Activated CD8-positive, alpha-beta memory T cell treated with anti-CD3 and anti-CD28 coated beads, Interleukin-2, amount 10 ng/mL, durations not matched to agents 7 days and 5 days (primary cell): ENCODE results near the gene HID1. TPM values are rescaled to one million over a fixed set of nuclear protein-coding genes. Genes with fewer than 3 reads are reported as not detected.

Source experiments
- ATAC-seq: fragments of 150-1000 bp; cut with Tn5 transposase; one replicate; pipeline ENCODE4 v1.10.0; 2021; ENCODE audit warnings: moderate library complexity
- CTCF ChIA-PET: fragments of 350-600 bp; sonication (Branson Sonifier 250); formaldehyde crosslinking; loops from one replicate; lab custom pipeline; 2021; ENCODE audit warnings: antibody characterized with exemption; lab: Charles Lee
- DNase-seq: peaks from one replicate; pipeline ENCODE4 v3.0.0-alpha.2; 2020
- H3K27ac Mint-ChIP-seq: one replicate; pipeline ENCODE4 v1.8.0; 2021; ENCODE audit warnings: mild to moderate bottlenecking, mixed read lengths
- H3K27me3 Mint-ChIP-seq: one replicate; pipeline ENCODE4 v1.8.0; 2021; ENCODE audit warnings: mixed read lengths
- H3K36me3 Mint-ChIP-seq: one replicate; pipeline ENCODE4 v1.8.0; 2021; ENCODE audit warnings: mild to moderate bottlenecking, mixed read lengths
- H3K4me1 Mint-ChIP-seq: one replicate; pipeline ENCODE4 v1.8.0; 2021; ENCODE audit warnings: mixed read lengths
- H3K4me3 Mint-ChIP-seq: one replicate; pipeline ENCODE4 v1.8.0; 2021; ENCODE audit warnings: mild to moderate bottlenecking, moderate library complexity, mixed read lengths
- H3K9me3 Mint-ChIP-seq: one replicate; pipeline ENCODE4 v1.8.0; 2022; ENCODE audit warnings: low read depth, mixed read lengths
- total RNA-seq, 2 experiments: library from RNA; stranded (reverse); gene quantifications; one replicate each; pipeline ENCODE4 v1.2.3, GENCODE V29; 2021

HID1 gene, protein sequence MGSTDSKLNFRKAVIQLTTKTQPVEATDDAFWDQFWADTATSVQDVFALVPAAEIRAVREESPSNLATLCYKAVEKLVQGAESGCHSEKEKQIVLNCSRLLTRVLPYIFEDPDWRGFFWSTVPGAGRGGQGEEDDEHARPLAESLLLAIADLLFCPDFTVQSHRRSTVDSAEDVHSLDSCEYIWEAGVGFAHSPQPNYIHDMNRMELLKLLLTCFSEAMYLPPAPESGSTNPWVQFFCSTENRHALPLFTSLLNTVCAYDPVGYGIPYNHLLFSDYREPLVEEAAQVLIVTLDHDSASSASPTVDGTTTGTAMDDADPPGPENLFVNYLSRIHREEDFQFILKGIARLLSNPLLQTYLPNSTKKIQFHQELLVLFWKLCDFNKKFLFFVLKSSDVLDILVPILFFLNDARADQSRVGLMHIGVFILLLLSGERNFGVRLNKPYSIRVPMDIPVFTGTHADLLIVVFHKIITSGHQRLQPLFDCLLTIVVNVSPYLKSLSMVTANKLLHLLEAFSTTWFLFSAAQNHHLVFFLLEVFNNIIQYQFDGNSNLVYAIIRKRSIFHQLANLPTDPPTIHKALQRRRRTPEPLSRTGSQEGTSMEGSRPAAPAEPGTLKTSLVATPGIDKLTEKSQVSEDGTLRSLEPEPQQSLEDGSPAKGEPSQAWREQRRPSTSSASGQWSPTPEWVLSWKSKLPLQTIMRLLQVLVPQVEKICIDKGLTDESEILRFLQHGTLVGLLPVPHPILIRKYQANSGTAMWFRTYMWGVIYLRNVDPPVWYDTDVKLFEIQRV
- not detected for total RNA-seq

DNA sequence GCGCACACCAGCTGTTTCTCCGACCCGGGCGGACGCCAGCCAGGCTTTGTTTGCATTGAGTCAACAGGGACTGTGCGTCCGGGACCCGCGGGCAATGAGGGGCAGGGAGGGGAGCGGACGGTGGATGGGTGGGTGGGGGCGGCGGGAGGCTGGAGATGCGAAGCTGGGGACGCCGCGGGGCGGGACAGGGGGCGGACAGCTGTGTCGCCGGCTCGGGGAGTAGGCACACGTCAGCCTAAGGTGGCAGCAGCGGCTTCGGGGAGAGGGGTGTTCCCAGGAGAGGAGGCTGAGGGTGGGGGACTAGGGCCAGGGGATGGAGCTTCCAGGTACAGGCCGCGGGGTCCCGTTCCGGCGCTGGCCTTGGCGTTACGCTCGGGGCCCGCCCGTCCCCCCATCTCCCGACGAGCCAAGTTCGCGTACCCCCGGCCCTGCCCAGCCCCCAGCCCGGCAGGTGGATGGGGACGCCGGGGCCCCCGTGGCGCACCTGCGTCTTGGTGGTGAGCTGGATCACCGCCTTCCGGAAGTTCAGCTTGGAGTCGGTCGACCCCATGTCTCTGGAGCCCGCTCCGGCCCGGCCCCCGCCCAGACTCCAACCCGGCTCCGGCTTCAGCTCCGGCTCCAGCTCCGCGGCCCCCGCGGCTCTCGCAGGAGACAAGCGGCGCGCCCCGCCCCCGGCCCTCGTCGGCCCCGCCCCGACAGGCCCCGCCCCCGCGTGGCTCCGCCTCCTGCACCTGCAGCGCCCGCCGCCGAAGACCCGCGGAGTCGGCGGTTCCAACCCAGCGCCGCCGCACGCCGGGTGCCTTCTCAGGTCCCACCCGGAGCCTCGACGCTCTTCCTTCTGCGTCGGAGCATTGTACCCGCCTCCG lies at the start of gene HID1:
TSS of gene HID1 (minus strand) at position 653 of the 866 bp plus-strand sequence. CDS start at position 550, 103 bp downstream.
- no peaks in the 10 kb centered on the region for H3K36me3 Mint-ChIP-seq
- DNase-seq = peak; percentile 75
- H3K27me3 Mint-ChIP-seq = peaks cover 36% of the 10 kb centered on the region
- no peaks in the 10 kb centered on the region for H3K9me3 Mint-ChIP-seq
- ATAC-seq = peak; percentile 93
- H3K27ac Mint-ChIP-seq = no peak within 1 kb of the TSS
- CTCF ChIA-PET = interaction anchor here (0.8 to 8.8 kb wide), 7 partner anchors 10 to 440 kb away, joined by 3 to 80 read pairs (median 5); partner anchors contain the start of gene MRPL58
- peak within 1 kb of the TSS; percentile 60 for H3K4me3 Mint-ChIP-seq
- peaks cover 6% of the 10 kb centered on the region for H3K4me1 Mint-ChIP-seq

DNA sequence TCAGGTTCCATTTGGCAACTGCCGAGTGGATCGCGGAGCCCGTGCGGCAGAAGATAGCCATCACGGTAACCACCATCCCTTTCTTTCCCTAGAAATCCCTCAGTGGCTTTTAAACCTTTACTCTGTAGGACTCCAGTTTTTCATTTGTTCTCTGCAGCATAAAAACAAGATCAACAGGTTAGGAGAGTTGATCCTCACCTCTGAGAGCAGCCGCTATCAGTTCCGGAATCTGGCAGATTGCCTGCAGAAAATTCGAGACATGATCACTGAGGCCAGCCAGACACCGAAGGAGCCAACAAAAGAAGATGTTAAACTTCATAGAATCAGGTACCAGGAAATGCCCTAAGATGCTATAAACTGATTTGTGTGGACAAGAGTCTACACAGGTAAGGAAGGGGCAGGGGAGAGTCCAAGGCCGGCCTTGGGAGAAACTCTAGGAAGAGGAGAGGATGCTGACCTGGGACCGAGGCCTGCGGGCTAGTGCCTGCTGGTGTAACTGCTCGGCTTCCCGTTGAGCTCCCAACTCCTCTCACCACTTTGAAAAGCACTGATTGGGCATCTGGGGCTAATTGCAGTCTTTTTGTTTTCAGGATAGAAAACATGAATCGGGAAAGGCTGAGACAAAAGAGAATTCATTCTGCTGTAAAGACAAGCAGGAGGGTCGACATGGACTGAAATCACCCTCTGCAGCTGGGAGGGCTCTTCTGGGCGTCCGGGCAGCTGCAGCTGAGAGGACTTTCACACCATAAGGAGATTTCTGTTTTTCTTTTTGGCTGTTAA lies 48.0 kb upstream of the HID1 start:
- no peak for ATAC-seq
- DNase-seq = no peak
- Mint-ChIP-seq H3K4me1 (peaks cover 20% of the 10 kb centered on the region), H3K27me3 (no peaks in the 10 kb centered on the region), H3K27ac (no peak overlapping the region), H3K9me3 (no peaks in the 10 kb centered on the region), H3K4me3 (no peak overlapping the region), H3K36me3 (peaks cover 49% of the 10 kb centered on the region)
- CTCF ChIA-PET = no interaction called here

DNA sequence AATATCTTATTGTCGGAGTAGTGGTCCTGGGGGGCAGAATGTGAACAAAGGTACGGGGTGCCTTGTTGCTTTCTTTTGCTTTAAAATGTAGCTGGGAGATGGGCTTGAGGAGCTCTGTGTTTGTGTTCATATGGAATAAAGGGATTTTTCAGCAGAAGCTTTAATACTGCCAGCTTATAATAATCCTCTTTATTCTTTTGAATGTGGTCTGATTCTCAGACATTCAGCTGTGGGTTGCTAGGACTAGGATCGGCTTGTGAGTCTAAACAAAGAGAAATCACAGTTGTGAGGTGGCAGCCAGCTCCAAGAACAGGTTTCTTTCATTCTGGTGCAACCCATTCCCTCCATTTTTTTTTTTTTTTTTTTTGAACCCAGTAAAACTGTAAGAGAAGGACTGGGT lies 47.2 kb upstream of the HID1 start:
- H3K9me3 Mint-ChIP-seq = no peaks in the 10 kb centered on the region

DNA sequence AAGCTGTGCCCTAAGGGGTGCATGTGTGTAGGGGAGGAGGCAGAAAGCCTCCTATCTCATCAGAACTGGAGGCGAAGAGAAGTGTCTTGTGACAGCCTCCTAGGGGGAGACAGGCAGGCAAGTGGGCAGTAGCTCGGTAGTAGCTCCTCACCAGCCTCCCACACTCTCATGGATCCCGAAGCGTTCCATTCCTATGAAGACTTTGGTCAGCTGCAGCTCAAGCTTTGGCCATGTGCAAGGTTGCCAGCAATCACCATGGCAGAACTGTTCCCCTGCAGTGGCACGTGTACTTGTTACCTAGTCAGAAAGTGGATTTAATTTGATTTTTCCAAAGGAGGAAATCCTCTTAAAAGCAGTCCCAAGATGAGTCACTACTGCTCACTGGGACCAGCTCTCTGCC lies 46.6 kb upstream of the HID1 start:
- H3K36me3 Mint-ChIP-seq = peaks cover 41% of the 10 kb centered on the region
- CTCF ChIA-PET = interaction anchor here (0.6 to 1.7 kb wide), 4 partner anchors 12 to 43 kb away, joined by 3 to 5 read pairs (median 3); no protein-coding TSS in a partner anchor
- peaks cover 14% of the 10 kb centered on the region for H3K4me1 Mint-ChIP-seq

More for the DNA sequence above, 47.2 kb upstream of the HID1 start:
- ATAC-seq (no peak), DNase-seq (no peak)
- no peaks in the 10 kb centered on the region for H3K27me3 Mint-ChIP-seq
- peaks cover 45% of the 10 kb centered on the region for H3K36me3 Mint-ChIP-seq
- CTCF ChIA-PET = interaction anchor here (1.2 to 1.7 kb wide), 3 partner anchors 12 to 43 kb away, joined by 3 to 5 read pairs (median 3); no protein-coding TSS in a partner anchor
- peaks cover 16% of the 10 kb centered on the region for H3K4me1 Mint-ChIP-seq
- no peak overlapping the region for H3K4me3 Mint-ChIP-seq
- H3K27ac Mint-ChIP-seq = no peak overlapping the region

GRCh38 chr17:75013092-75013559 lies 40.6 kb upstream of the HID1 start:
- peak overlapping the region; percentile 93 for H3K27ac Mint-ChIP-seq
- peak overlapping the region; percentile 95 for H3K4me3 Mint-ChIP-seq
- ATAC-seq (no peak), DNase-seq (no peak)
- peaks cover 24% of the 10 kb centered on the region for H3K4me1 Mint-ChIP-seq
- peaks cover 11% of the 10 kb centered on the region for H3K36me3 Mint-ChIP-seq
- no peaks in the 10 kb centered on the region for H3K9me3 Mint-ChIP-seq
- CTCF ChIA-PET = interaction anchor here (0.7 to 9.7 kb wide), 24 partner anchors 10 to 258 kb away, joined by 3 to 129 read pairs (median 5); partner anchors contain the start of genes ARMC7, CDR2L, HID1 and MIF4GD
- no peaks in the 10 kb centered on the region for H3K27me3 Mint-ChIP-seq

More for the DNA sequence above, 46.6 kb upstream of the HID1 start:
- Mint-ChIP-seq H3K9me3 (no peaks in the 10 kb centered on the region), H3K27ac (no peak overlapping the region), H3K27me3 (no peaks in the 10 kb centered on the region), H3K4me3 (no peak overlapping the region)
- ATAC-seq (no peak), DNase-seq (no peak)

DNA sequence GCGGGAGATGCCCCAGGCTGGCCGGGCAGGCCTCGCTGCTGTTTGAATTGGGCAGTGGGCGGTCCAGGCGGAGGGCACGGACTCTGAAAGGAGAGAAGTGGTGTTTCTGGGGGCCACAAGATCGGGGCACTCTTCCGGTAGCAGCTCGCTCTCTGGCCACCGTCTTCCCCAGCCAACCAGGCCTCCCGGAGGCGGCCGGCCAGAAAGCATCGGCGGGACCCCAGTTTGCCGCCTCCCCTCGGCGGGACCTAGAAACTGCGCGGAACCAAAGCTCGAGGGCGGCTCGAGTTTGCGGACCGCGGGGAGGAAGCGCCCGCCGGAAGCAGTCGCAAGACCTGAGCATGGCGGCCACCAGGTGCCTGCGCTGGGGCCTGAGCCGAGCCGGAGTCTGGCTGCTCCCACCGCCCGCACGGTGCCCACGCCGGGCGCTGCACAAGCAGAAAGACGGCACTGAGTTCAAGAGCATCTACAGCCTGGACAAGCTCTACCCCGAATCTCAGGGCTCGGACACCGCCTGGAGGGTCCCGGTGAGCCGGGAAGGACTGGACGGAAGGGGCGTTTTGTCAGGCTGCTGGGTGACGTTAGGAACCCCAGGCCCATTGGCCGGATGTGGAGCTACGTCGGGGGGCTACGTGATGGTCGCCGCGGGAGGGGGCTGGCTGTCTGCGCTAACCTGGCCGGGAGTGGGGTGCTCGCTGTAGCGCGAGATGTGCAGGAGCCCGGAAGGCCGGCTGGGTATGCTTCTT lies 40.0 kb upstream of the HID1 start, which contains the start of gene MRPL58:
TSS of gene MRPL58 (plus strand) at position 325 of the 746 bp plus-strand sequence. CDS start at position 342, 17 bp downstream.
- peak within 1 kb of the TSS; percentile 95 for H3K4me3 Mint-ChIP-seq
- H3K9me3 Mint-ChIP-seq = no peaks in the 10 kb centered on the region
- CTCF ChIA-PET = interaction anchor here (0.7 to 9.7 kb wide), 31 partner anchors 10 to 258 kb away, joined by 3 to 129 read pairs (median 4); partner anchors contain the start of genes ARMC7, CDR2L, HID1 and MIF4GD
- peaks cover 24% of the 10 kb centered on the region for H3K4me1 Mint-ChIP-seq
- H3K36me3 Mint-ChIP-seq = peaks cover 10% of the 10 kb centered on the region
- DNase-seq (peak; percentile 92), ATAC-seq (peak; percentile 95)
- peak within 1 kb of the TSS; percentile 93 for H3K27ac Mint-ChIP-seq
- H3K27me3 Mint-ChIP-seq = peaks cover 2% of the 10 kb centered on the region

DNA sequence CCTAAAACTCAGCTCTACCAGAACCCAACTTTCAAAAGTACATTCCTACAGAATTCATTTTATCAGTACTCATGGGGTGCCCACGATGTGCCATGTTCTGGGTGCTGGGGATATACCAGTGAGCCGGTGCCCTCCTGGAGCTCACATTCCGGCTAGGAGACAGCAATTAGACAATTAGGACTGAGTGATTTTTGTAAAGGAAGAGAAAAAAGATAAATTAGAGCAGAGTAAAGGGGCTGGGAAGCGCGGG lies 39.5 kb upstream of the HID1 start:
- no peak for ATAC-seq
- DNase-seq = no peak
- Mint-ChIP-seq H3K36me3 (peaks cover 10% of the 10 kb centered on the region), H3K4me3 (peak overlapping the region; percentile 95), H3K4me1 (peaks cover 24% of the 10 kb centered on the region), H3K27me3 (peaks cover 3% of the 10 kb centered on the region), H3K9me3 (no peaks in the 10 kb centered on the region), H3K27ac (peak overlapping the region; percentile 93)
- CTCF ChIA-PET = interaction anchor here (0.7 to 9.7 kb wide), 25 partner anchors 10 to 259 kb away, joined by 3 to 129 read pairs (median 5); partner anchors contain the start of genes ARMC7, CDR2L, HID1 and MIF4GD

- Mint-ChIP-seq H3K36me3 (peaks cover 10% of the 10 kb centered on the region), H3K27me3 (peaks cover 6% of the 10 kb centered on the region), H3K4me3 (peak overlapping the region; percentile 95), H3K4me1 (peaks cover 24% of the 10 kb centered on the region), H3K9me3 (no peaks in the 10 kb centered on the region), H3K27ac (peak overlapping the region; percentile 93)
- DNase-seq = no peak
- CTCF ChIA-PET = interaction anchor here (0.7 to 9.7 kb wide), 23 partner anchors 9 to 239 kb away, joined by 3 to 129 read pairs (median 6); partner anchors contain the start of genes CDR2L and HID1
- ATAC-seq = no peak
Observed at GRCh38 chr17:75011401-75012095, 39.0 kb upstream of the HID1 start.

DNA sequence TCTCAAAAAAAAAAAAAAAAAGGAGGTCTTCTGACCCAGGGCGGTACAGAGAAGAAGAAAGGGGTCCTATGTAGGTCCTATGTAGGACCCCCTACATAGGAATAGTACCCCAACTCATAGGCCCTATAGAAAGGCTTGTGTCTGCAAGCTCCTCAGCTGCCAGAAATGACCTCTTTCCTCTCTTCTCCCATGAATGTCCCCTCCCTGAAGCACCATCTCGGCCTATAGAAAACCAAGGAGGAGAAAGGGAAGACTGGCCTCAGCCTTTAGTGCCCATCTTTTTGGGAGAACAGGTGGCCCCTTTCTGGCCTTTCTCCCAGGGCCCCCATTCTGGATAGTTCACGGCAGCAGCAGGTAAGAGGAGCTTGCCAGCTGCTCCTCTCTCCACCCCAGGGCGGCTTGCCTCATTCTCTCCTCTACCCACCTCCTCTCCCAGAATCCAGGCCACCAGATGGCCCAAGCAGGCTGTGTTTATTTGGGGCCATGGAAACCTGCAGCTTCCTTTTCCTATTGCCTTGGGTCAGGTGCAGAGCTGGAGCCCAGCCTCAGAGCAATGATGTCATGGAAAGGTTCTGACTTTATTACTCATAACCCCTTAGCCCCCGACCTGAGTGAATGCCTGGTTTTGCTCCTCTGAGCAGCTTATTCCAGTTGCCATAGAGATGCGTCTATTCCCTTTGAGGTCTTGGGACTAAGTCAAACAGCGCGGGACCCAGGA lies 38.3 kb upstream of the HID1 start:
- peaks cover 7% of the 10 kb centered on the region for H3K36me3 Mint-ChIP-seq
- no peak overlapping the region for H3K27ac Mint-ChIP-seq
- peaks cover 24% of the 10 kb centered on the region for H3K4me1 Mint-ChIP-seq
- peak overlapping the region; percentile 9 for H3K4me3 Mint-ChIP-seq
- DNase-seq = no peak
- no peaks in the 10 kb centered on the region for H3K9me3 Mint-ChIP-seq
- CTCF ChIA-PET = interaction anchor here (0.8 to 9.7 kb wide), 8 partner anchors 14 to 52 kb away, joined by 3 to 129 read pairs (median 18); partner anchors contain the start of genes CDR2L and HID1
- no peak for ATAC-seq
- peaks cover 6% of the 10 kb centered on the region for H3K27me3 Mint-ChIP-seq

GRCh38 chr17:75009139-75009724 lies 36.7 kb upstream of the HID1 start:
- H3K4me1 Mint-ChIP-seq = peaks cover 16% of the 10 kb centered on the region
- CTCF ChIA-PET = interaction anchor here (1.1 to 9.7 kb wide), 3 partner anchors 9 to 51 kb away, joined by 3 to 129 read pairs (median 6); no protein-coding TSS in a partner anchor
- peaks cover 3% of the 10 kb centered on the region for H3K36me3 Mint-ChIP-seq
- H3K27me3 Mint-ChIP-seq = peaks cover 6% of the 10 kb centered on the region
- DNase-seq (no peak), ATAC-seq (no peak)
- no peak overlapping the region for H3K27ac Mint-ChIP-seq
- H3K4me3 Mint-ChIP-seq = no peak overlapping the region
- H3K9me3 Mint-ChIP-seq = no peaks in the 10 kb centered on the region
